Calu3 (cell line): ENCODE data around the gene PLEKHG1. TPM values are rescaled to one million over a fixed set of nuclear protein-coding genes. Genes with fewer than 3 reads are reported as not detected.

ENCODE experiments used
- BruUV-seq: library from RNA; stranded (reverse); fragments of 400-500 nt; replicated peaks from 2 replicates; lab custom pipeline; 2021; lab: Mats Ljungman, UMichigan
- CTCF ChIA-PET: fragments of 300-600 bp; sonication (Branson Sonifier 250); formaldehyde crosslinking; loops from one replicate; lab custom pipeline; 2022; ENCODE audit warnings: antibody characterized with exemption; lab: Charles Lee
- DNase-seq: peaks from one replicate; pipeline ENCODE4 v3.0.0; 2022
- H3K27ac Mint-ChIP-seq: one replicate; pipeline ENCODE4 v1.8.0; 2022; ENCODE audit warnings: mixed read lengths; ENCODE audit not compliant: unreplicated experiment
- H3K27me3 Mint-ChIP-seq: one replicate; pipeline ENCODE4 v1.8.0; 2022; ENCODE audit warnings: mixed read lengths; ENCODE audit not compliant: unreplicated experiment
- H3K36me3 Mint-ChIP-seq: one replicate; pipeline ENCODE4 v1.8.0; 2022; ENCODE audit warnings: mild to moderate bottlenecking, moderate library complexity, mixed read lengths; ENCODE audit not compliant: insufficient read depth, unreplicated experiment
- H3K4me1 Mint-ChIP-seq: one replicate; pipeline ENCODE4 v1.8.0; 2022; ENCODE audit warnings: mild to moderate bottlenecking, low read depth, mixed read lengths; ENCODE audit not compliant: unreplicated experiment
- H3K4me3 Mint-ChIP-seq: one replicate; pipeline ENCODE4 v1.8.0; 2022; ENCODE audit warnings: mild to moderate bottlenecking, low read depth, moderate library complexity, mixed read lengths; ENCODE audit not compliant: unreplicated experiment
- H3K9me3 Mint-ChIP-seq: one replicate; pipeline ENCODE4 v1.8.0; 2022; ENCODE audit warnings: low read depth, mixed read lengths; ENCODE audit not compliant: unreplicated experiment
- CTCF ChIP-seq: fragments of 200-600 bp; IDR thresholded peaks from one replicate; pipeline ENCODE4 v1.8.0; 2022; ENCODE audit warnings: antibody characterized with exemption; ENCODE audit not compliant: unreplicated experiment
- intact Hi-C: fragments of 100-400 bp; cut with micrococcal nuclease; formaldehyde crosslinking; loops from one replicate; pipeline ENCODE4 v1.10.0; 2022; ENCODE audit not compliant: unreplicated experiment
- total RNA-seq: library from RNA; stranded (reverse); gene quantifications from 2 replicates; pipeline ENCODE4 v1.2.3, GENCODE V29; 2022

The PLEKHG1 gene
- total RNA-seq, 1 experiment from 2014 or later = 16.9 TPM

GRCh38 chr6:150620763-150621162 is 21.1 kb downstream of the PLEKHG1 start:
- H3K27ac Mint-ChIP-seq = no peak overlapping the region
- CTCF ChIA-PET = no interaction called here
- no peaks in the 10 kb centered on the region for H3K4me1 Mint-ChIP-seq
- DNase-seq = no peak
- BruUV-seq = no TSS peak
- H3K27me3 Mint-ChIP-seq = no peaks in the 10 kb centered on the region
- H3K4me3 Mint-ChIP-seq = no peak overlapping the region
- TF ChIP-seq CTCF = no peak
- H3K9me3 Mint-ChIP-seq = no peaks in the 10 kb centered on the region
- intact Hi-C loops = no loop called here
- H3K36me3 Mint-ChIP-seq = no peaks in the 10 kb centered on the region

GRCh38 chr6:150622476-150622875 is 22.8 kb downstream of the PLEKHG1 start:
- Mint-ChIP-seq H3K4me3 (no peak overlapping the region), H3K36me3 (no peaks in the 10 kb centered on the region), H3K4me1 (no peaks in the 10 kb centered on the region), H3K9me3 (no peaks in the 10 kb centered on the region), H3K27ac (no peak overlapping the region), H3K27me3 (no peaks in the 10 kb centered on the region)
- TF ChIP-seq CTCF = no peak
- no TSS peak for BruUV-seq
- CTCF ChIA-PET = no interaction called here
- no peak for DNase-seq
- intact Hi-C loops = no loop called here

GRCh38 chr6:150622941-150623874 is 23.5 kb downstream of the PLEKHG1 start:
- no peak for TF ChIP-seq CTCF
- BruUV-seq = no TSS peak
- Mint-ChIP-seq H3K4me3 (no peak overlapping the region), H3K27ac (no peak overlapping the region), H3K4me1 (peaks cover 3% of the 10 kb centered on the region), H3K36me3 (peaks cover under 1% of the 10 kb centered on the region), H3K27me3 (no peaks in the 10 kb centered on the region), H3K9me3 (no peaks in the 10 kb centered on the region)
- DNase-seq = no peak
- intact Hi-C loops = no loop called here
- CTCF ChIA-PET = no interaction called here

- Mint-ChIP-seq H3K4me3 (no peak overlapping the region), H3K27ac (no peak overlapping the region), H3K9me3 (no peaks in the 10 kb centered on the region), H3K36me3 (peaks cover 8% of the 10 kb centered on the region), H3K4me1 (peaks cover 13% of the 10 kb centered on the region), H3K27me3 (no peaks in the 10 kb centered on the region)
- no peak for DNase-seq
- CTCF ChIA-PET = no interaction called here
- intact Hi-C loops = no loop called here
- no TSS peak for BruUV-seq
- TF ChIP-seq CTCF = no peak
Observed at GRCh38 chr6:150624191-150624590, 24.5 kb downstream of the PLEKHG1 start.
